GM18517 (cell line): Measurements from ENCODE around the gene TMEM45A.
"Not testable (repeated sequence)": the region's sequence is repeated elsewhere in the genome, so short reads cannot be mapped to it uniquely, and the experiment has no call there.

Source experiments
- ATAC-seq: cut with Tn5 transposase; IDR thresholded peaks from one replicate; pipeline ENCODE4 v1.9.1; 2021; ENCODE audit warnings: mild to moderate bottlenecking, moderate library complexity; ENCODE audit not compliant: unreplicated experiment

Gene TMEM45A

GRCh38 chr3:100570811-100571210, 78.4 kb downstream of the TMEM45A start:
- ATAC-seq = no peak

- no peak for ATAC-seq
Measured at GRCh38 chr3:100574536-100574935, 82.1 kb downstream of the TMEM45A start.

GRCh38 chr3:100575704-100576103, 83.3 kb downstream of the TMEM45A start:
- ATAC-seq = no peak

GRCh38 chr3:100577382-100578008, 85.1 kb downstream of the TMEM45A start:
- no peak for ATAC-seq

- ATAC-seq = no peak
Measured at GRCh38 chr3:100578646-100579045, 86.2 kb downstream of the TMEM45A start.

GRCh38 chr3:100580147-100580546, 87.7 kb downstream of the TMEM45A start:
- ATAC-seq = no peak

- ATAC-seq = no peak
Measured at GRCh38 chr3:100581650-100582049, 89.2 kb downstream of the TMEM45A start.

- ATAC-seq = not testable (repeated sequence)
Measured at GRCh38 chr3:100582157-100582556, 89.7 kb downstream of the TMEM45A start.

GRCh38 chr3:100584101-100584660, 91.8 kb downstream of the TMEM45A start:
- no peak for ATAC-seq

GRCh38 chr3:100586832-100587231, 94.4 kb downstream of the TMEM45A start:
- no peak for ATAC-seq

GRCh38 chr3:100588251-100588650, 95.8 kb downstream of the TMEM45A start:
- no peak for ATAC-seq

GRCh38 chr3:100590114-100590839, 97.9 kb downstream of the TMEM45A start:
- ATAC-seq = peak; percentile 90

GRCh38 chr3:100590840-100591147, 98.4 kb downstream of the TMEM45A start:
- no peak for ATAC-seq

- no peak for ATAC-seq
Measured at GRCh38 chr3:100591411-100591810, 99.0 kb downstream of the TMEM45A start.

GRCh38 chr3:100600181-100601042, 108.0 kb downstream of the TMEM45A start:
- no peak for ATAC-seq

GRCh38 chr3:100602506-100603444, 110.4 kb downstream of the TMEM45A start:
- ATAC-seq = peak; percentile 35

GRCh38 chr3:100603469-100603868, 111.0 kb downstream of the TMEM45A start:
- ATAC-seq = peak; percentile 30

GRCh38 chr3:100605358-100605757, 112.9 kb downstream of the TMEM45A start:
- ATAC-seq = no peak

GRCh38 chr3:100606894-100607512, 114.6 kb downstream of the TMEM45A start:
- peak; percentile 88 for ATAC-seq

- no peak for ATAC-seq
Measured at GRCh38 chr3:100609305-100609704, 116.9 kb downstream of the TMEM45A start, which contains the start of gene ADGRG7. Gene ADGRG7 (plus strand): TSS chr3:100609601. CDS start chr3:100609857, 256 bp downstream.
